ENCODE measurements around the gene MIOX. TPM values are rescaled to one million over a fixed set of nuclear protein-coding genes. Genes with fewer than 3 reads are reported as not detected.

Gene MIOX
- total and polyA plus RNA-seq, 2 of the 13 experiments (the other 11 are each of a cell fraction or from before 2014, with no cell fraction given) = 1.5 to 2.9 TPM

GRCh38 chr22:50469377-50470305, 17.0 kb upstream of the MIOX start:
- Histone ChIP-seq H3K36me3 (replicated peaks in 1 of 2; ENCODE audit: control insufficient read depth in 1 of 2, insufficient read depth in 2 of 2, low read length in 2 of 2) (peaks cover 17 to 29% of the 10 kb centered on the region in 2 experiments; a peak in 4 of 5 replicates), H3K9ac (ENCODE audit: insufficient read depth, low read depth, low read length) (no peak overlapping the region), H4K20me1 (ENCODE audit: insufficient read depth, low read length) (peaks cover 35% of the 10 kb centered on the region), H3K4me2 (ENCODE audit: low read depth, low read length) (no peak overlapping the region), H3K79me2 (ENCODE audit: insufficient read depth, low read length) (peaks cover 50% of the 10 kb centered on the region), H3K9me3 (ENCODE audit: low read length) (no peaks in the 10 kb centered on the region), H3K4me1 (ENCODE audit: insufficient read depth, low read length) (peaks cover 42% of the 10 kb centered on the region), H3K4me3 (replicated peaks in 1 of 3; ENCODE audit: insufficient read depth in 1 of 3, low read depth in 2 of 3, low read length in 3 of 3) (no peak overlapping the region), H3K27ac (ENCODE audit: extremely low read length, insufficient read depth, low read length) (no peak overlapping the region), H2AFZ (ENCODE audit: low read length) (no peak overlapping the region), H3K27me3 (ENCODE audit: control insufficient read depth in 1 of 2, insufficient read depth in 2 of 2, low read length in 2 of 2) (no peaks in the 10 kb centered on the region)
- FAIRE-seq = no peak
- DNase-seq (ENCODE audit: low spot score) = no peak
- POLR2A ChIA-PET = no interaction called here
- TF ChIP-seq AGO2 (optimal IDR thresholded peaks at IDR 0.05; ENCODE audit: low read depth, low read length) (peak; percentile 0), ZNF770 (CRISPR knock-in tag; IDR thresholded peaks at IDR 0.05) (no peak), ZNF780A (CRISPR knock-in tag; IDR thresholded peaks at IDR 0.05) (no peak)
- BruUV-seq (replicated peaks) = no TSS peak
- WGBS (ENCODE audit: low lambda C conversion rate) = 100% methylated on average over 1 of the region's 25 CpGs
- intact Hi-C loops (cut with micrococcal nuclease; ENCODE audit: unreplicated experiment) = no loop called here
- ATAC-seq = no peak
- in situ Hi-C loops (cut with HindIII; ENCODE audit: extremely low pct_ligation_motif_present, low pct_unique_long_range_greater_than_20kb) = no loop called here
- CTCF ChIA-PET (ENCODE audit: low intra/inter-chr PET ratio, low total read pairs) = no interaction called here

- DNase-seq (ENCODE audit: low spot score) (no peak), ATAC-seq (no peak), FAIRE-seq (no peak)
- intact Hi-C loops (cut with micrococcal nuclease; ENCODE audit: unreplicated experiment) (no loop called here), in situ Hi-C loops (cut with HindIII; ENCODE audit: extremely low pct_ligation_motif_present, low pct_unique_long_range_greater_than_20kb) (no loop called here)
- POLR2A ChIA-PET = interaction anchor here (0.9 kb wide), 2 partner anchors 11 to 55 kb away, joined by 3 to 4 read pairs; partner anchors contain the start of genes ADM2 and SCO2
- Histone ChIP-seq H3K36me3 (replicated peaks in 1 of 2; ENCODE audit: control insufficient read depth in 1 of 2, insufficient read depth in 2 of 2, low read length in 2 of 2) (peaks cover 14 to 21% of the 10 kb centered on the region in 2 experiments; a peak in 4 of 5 replicates), H3K27ac (ENCODE audit: extremely low read length, insufficient read depth, low read length) (no peak overlapping the region), H3K4me3 (replicated peaks in 1 of 3; ENCODE audit: insufficient read depth in 1 of 3, low read depth in 2 of 3, low read length in 3 of 3) (no peak overlapping the region), H3K79me2 (ENCODE audit: insufficient read depth, low read length) (peaks cover 50% of the 10 kb centered on the region), H3K9ac (ENCODE audit: insufficient read depth, low read depth, low read length) (no peak overlapping the region), H4K20me1 (ENCODE audit: insufficient read depth, low read length) (peaks cover 35% of the 10 kb centered on the region), H3K4me2 (ENCODE audit: low read depth, low read length) (no peak overlapping the region), H3K4me1 (ENCODE audit: insufficient read depth, low read length) (peaks cover 45% of the 10 kb centered on the region), H3K9me3 (ENCODE audit: low read length) (no peaks in the 10 kb centered on the region), H3K27me3 (ENCODE audit: control insufficient read depth in 1 of 2, insufficient read depth in 2 of 2, low read length in 2 of 2) (no peaks in the 10 kb centered on the region), H2AFZ (ENCODE audit: low read length) (no peak overlapping the region)
- 83% methylated on average over 1 of the region's 6 CpGs for WGBS (ENCODE audit: low lambda C conversion rate)
- no TSS peak for BruUV-seq (replicated peaks)
- CTCF ChIA-PET (ENCODE audit: low intra/inter-chr PET ratio, low total read pairs) = interaction anchor here (0.6 kb wide), 1 partner anchor 192 kb away, joined by 3 read pairs; no protein-coding TSS in a partner anchor
- no peak for TF ChIP-seq PHF21A (CRISPR knock-in tag; IDR thresholded peaks at IDR 0.05)
- no peak for TF ChIP-seq ZBTB49 (CRISPR knock-in tag; IDR thresholded peaks at IDR 0.05; ENCODE audit: borderline replicate concordance)
- TF ChIP-seq XRCC5 (optimal IDR thresholded peaks at IDR 0.05; ENCODE audit: low read length) = no peak
- no peak for TF ChIP-seq FOXJ3 (CRISPR knock-in tag; IDR thresholded peaks at IDR 0.05; ENCODE audit: borderline replicate concordance)
- TF ChIP-seq ZNF781 (CRISPR knock-in tag; IDR thresholded peaks at IDR 0.05; ENCODE audit: borderline replicate concordance, not compliant biosample characterization) = no peak
- no peak for TF ChIP-seq ZNF232 (CRISPR knock-in tag; IDR thresholded peaks at IDR 0.05; ENCODE audit: borderline replicate concordance)
- TF ChIP-seq KDM4B (CRISPR knock-in tag; IDR thresholded peaks at IDR 0.05) = no peak
Observed at GRCh38 chr22:50470491-50470890, 16.2 kb upstream of the MIOX start.
